H1 (cell line): ENCODE measurements around the gene SMARCC1.

Experiments
- CBX8 ChIP-seq: fragments of 300-800, 300-1000 bp; sonication (generic); IDR thresholded peaks from 2 replicates; pipeline ENCODE4 v1.7.1; 2016; ENCODE audit warnings: low read depth, low read length, borderline replicate concordance
- CHD2 ChIP-seq: IDR thresholded peaks from 2 replicates; pipeline ENCODE4 v1.6.1; 2012; ENCODE audit warnings: low read length, improper control_type of control experiment
- EGR1 ChIP-seq: IDR thresholded peaks from 2 replicates; pipeline ENCODE4 v1.6.1; 2011; ENCODE audit warnings: low read depth, low read length, borderline replicate concordance
- EP300 ChIP-seq, 2 experiments: IDR thresholded peaks; 1 replicate in 1 of 2; 2 replicates in 1 of 2; pipeline ENCODE4 v1.6.1; 2011 to 2012; ENCODE audit warnings: low read depth in 2 of 2, low read length in 2 of 2, mild to moderate bottlenecking in 2 of 2, borderline replicate concordance in 1 of 2, inconsistent platforms in 1 of 2, moderate library complexity in 1 of 2
- HDAC2 ChIP-seq, 2 experiments: fragments of 300-600 bp in 1 of 2; sonication (generic) in 1 of 2; IDR thresholded peaks; 2 replicates each; pipeline ENCODE4 v1.6.1; 2011 to 2012; ENCODE audit warnings: low read depth in 2 of 2, low read length in 2 of 2, mild to moderate bottlenecking in 2 of 2, moderate library complexity in 2 of 2, borderline replicate concordance in 1 of 2, inconsistent platforms in 1 of 2
- RXRA ChIP-seq: IDR thresholded peaks from 2 replicates; pipeline ENCODE4 v1.6.1; 2011; ENCODE audit warnings: low read depth, mild to moderate bottlenecking, low read length, moderate library complexity; ENCODE audit not compliant: insufficient read depth
- TAF1 ChIP-seq: IDR thresholded peaks from 2 replicates; pipeline ENCODE4 v1.6.1; 2011; ENCODE audit warnings: mild to moderate bottlenecking, low read depth, low read length
- TF ChIP-seq, protein P1 (sequence below), 3 experiments: IDR thresholded peaks; 1 replicate in 2 of 3; 2 replicates in 1 of 3; pipeline versions ENCODE4 v1.5.1 to v1.6.1; 2011; ENCODE audit warnings: low read length in 3 of 3, mild to moderate bottlenecking in 3 of 3, inconsistent platforms in 2 of 3, low read depth in 1 of 3, moderate library complexity in 1 of 3; ENCODE audit not compliant: insufficient read depth in 1 of 3; ENCODE audit errors: control extremely low read depth in 1 of 3
- TF ChIP-seq, protein P2 (sequence below): fragments of 300-600 bp; sonication (generic); IDR thresholded peaks from 2 replicates; pipeline ENCODE4 v1.7.1; 2012; ENCODE audit warnings: low read length, moderate library complexity, mild to moderate bottlenecking, inconsistent platforms; ENCODE audit not compliant: insufficient replicate concordance

DNA sequence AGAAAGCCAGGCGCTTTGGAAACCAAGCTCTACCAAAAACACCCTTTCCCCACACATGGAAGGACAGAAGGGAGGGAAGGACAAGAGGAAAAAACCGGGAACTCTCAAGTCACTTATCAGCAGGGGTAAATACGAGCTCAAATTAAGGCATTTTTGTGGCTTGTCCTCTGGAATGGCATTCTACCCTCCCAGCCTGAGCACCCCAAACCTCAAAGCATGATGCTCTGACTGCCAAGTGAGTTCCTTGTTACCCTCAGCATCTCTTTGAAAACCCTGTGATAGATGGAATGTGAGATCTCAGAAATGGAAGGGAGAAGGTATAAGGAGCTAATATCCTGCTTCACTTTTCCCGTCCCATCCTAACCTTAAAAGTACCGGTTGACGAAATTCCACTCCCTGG is 194.9 kb downstream of the SMARCC1 start:
- TF ChIP-seq EGR1 (no peak), RXRA (no peak), CHD2 (no peak), TAF1 (no peak), HDAC2 (IDR thresholded peaks at IDR 0.05; ENCODE audit: borderline replicate concordance in 1 of 2, low read depth in 2 of 2, low read length in 2 of 2) (no peak), CBX8 (no peak), EP300 (IDR thresholded peaks at IDR 0.05; ENCODE audit: borderline replicate concordance in 1 of 2, low read depth in 2 of 2, low read length in 2 of 2) (no peak)
- TF ChIP-seq, protein P1, sequence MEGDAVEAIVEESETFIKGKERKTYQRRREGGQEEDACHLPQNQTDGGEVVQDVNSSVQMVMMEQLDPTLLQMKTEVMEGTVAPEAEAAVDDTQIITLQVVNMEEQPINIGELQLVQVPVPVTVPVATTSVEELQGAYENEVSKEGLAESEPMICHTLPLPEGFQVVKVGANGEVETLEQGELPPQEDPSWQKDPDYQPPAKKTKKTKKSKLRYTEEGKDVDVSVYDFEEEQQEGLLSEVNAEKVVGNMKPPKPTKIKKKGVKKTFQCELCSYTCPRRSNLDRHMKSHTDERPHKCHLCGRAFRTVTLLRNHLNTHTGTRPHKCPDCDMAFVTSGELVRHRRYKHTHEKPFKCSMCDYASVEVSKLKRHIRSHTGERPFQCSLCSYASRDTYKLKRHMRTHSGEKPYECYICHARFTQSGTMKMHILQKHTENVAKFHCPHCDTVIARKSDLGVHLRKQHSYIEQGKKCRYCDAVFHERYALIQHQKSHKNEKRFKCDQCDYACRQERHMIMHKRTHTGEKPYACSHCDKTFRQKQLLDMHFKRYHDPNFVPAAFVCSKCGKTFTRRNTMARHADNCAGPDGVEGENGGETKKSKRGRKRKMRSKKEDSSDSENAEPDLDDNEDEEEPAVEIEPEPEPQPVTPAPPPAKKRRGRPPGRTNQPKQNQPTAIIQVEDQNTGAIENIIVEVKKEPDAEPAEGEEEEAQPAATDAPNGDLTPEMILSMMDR (IDR thresholded peaks at IDR 0.05; ENCODE audit: control extremely low read depth in 1 of 3, insufficient read depth in 1 of 3, low read depth in 1 of 3, low read length in 3 of 3), result no peak
- TF ChIP-seq, protein P2, sequence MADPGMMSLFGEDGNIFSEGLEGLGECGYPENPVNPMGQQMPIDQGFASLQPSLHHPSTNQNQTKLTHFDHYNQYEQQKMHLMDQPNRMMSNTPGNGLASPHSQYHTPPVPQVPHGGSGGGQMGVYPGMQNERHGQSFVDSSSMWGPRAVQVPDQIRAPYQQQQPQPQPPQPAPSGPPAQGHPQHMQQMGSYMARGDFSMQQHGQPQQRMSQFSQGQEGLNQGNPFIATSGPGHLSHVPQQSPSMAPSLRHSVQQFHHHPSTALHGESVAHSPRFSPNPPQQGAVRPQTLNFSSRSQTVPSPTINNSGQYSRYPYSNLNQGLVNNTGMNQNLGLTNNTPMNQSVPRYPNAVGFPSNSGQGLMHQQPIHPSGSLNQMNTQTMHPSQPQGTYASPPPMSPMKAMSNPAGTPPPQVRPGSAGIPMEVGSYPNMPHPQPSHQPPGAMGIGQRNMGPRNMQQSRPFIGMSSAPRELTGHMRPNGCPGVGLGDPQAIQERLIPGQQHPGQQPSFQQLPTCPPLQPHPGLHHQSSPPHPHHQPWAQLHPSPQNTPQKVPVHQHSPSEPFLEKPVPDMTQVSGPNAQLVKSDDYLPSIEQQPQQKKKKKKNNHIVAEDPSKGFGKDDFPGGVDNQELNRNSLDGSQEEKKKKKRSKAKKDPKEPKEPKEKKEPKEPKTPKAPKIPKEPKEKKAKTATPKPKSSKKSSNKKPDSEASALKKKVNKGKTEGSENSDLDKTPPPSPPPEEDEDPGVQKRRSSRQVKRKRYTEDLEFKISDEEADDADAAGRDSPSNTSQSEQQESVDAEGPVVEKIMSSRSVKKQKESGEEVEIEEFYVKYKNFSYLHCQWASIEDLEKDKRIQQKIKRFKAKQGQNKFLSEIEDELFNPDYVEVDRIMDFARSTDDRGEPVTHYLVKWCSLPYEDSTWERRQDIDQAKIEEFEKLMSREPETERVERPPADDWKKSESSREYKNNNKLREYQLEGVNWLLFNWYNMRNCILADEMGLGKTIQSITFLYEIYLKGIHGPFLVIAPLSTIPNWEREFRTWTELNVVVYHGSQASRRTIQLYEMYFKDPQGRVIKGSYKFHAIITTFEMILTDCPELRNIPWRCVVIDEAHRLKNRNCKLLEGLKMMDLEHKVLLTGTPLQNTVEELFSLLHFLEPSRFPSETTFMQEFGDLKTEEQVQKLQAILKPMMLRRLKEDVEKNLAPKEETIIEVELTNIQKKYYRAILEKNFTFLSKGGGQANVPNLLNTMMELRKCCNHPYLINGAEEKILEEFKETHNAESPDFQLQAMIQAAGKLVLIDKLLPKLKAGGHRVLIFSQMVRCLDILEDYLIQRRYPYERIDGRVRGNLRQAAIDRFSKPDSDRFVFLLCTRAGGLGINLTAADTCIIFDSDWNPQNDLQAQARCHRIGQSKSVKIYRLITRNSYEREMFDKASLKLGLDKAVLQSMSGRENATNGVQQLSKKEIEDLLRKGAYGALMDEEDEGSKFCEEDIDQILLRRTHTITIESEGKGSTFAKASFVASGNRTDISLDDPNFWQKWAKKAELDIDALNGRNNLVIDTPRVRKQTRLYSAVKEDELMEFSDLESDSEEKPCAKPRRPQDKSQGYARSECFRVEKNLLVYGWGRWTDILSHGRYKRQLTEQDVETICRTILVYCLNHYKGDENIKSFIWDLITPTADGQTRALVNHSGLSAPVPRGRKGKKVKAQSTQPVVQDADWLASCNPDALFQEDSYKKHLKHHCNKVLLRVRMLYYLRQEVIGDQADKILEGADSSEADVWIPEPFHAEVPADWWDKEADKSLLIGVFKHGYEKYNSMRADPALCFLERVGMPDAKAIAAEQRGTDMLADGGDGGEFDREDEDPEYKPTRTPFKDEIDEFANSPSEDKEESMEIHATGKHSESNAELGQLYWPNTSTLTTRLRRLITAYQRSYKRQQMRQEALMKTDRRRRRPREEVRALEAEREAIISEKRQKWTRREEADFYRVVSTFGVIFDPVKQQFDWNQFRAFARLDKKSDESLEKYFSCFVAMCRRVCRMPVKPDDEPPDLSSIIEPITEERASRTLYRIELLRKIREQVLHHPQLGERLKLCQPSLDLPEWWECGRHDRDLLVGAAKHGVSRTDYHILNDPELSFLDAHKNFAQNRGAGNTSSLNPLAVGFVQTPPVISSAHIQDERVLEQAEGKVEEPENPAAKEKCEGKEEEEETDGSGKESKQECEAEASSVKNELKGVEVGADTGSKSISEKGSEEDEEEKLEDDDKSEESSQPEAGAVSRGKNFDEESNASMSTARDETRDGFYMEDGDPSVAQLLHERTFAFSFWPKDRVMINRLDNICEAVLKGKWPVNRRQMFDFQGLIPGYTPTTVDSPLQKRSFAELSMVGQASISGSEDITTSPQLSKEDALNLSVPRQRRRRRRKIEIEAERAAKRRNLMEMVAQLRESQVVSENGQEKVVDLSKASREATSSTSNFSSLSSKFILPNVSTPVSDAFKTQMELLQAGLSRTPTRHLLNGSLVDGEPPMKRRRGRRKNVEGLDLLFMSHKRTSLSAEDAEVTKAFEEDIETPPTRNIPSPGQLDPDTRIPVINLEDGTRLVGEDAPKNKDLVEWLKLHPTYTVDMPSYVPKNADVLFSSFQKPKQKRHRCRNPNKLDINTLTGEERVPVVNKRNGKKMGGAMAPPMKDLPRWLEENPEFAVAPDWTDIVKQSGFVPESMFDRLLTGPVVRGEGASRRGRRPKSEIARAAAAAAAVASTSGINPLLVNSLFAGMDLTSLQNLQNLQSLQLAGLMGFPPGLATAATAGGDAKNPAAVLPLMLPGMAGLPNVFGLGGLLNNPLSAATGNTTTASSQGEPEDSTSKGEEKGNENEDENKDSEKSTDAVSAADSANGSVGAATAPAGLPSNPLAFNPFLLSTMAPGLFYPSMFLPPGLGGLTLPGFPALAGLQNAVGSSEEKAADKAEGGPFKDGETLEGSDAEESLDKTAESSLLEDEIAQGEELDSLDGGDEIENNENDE, result no peak
